Measurements from ENCODE around the gene C1QL4.
A peak's percentile ranks its signal among the peaks of the same experiment; 100 is the strongest.

The C1QL4 gene

DNA sequence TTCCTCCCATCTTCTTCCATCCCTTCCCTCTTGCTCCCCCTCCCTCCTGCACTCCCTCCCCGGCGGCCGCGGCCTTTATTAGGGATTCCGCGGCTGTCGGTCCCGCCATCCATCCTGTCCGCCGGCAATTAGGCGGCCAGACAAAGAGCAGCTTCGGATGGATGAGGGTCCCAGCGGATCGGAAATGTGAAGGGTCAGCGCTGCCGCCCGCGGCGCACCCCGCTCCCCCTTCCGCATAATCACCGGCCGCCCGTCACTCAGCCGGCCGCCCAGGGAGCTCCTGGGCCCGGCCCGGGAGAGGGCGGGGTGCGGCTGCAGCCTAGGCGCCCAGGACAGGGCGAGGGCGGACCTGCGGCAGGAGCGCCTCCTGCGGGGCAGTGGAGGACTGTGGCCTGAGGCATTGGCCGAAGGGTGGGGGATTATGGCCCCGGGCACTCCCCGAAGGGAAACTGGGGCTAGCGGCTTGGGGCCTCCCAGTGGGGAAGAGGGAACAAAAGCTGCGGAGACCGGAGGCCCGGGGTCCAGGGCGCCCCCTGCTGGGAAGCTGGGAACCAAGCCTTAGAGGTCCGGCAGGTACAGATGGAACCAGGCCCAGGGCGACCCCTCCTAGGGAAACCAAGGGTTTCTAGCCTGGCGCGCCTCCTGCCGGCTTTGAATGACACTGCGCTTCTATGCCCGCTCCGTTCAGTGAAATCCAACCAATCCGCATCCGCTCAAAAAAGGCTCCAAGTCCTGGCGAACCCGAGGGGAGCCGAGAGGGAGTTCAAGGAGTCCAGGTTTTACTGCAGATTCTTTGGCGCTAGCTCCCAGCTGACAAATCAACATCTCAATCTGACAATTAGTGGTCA is 5.3 kb upstream of the C1QL4 start:
- Histone ChIP-seq H3K27me3 (ENCODE audit: insufficient read depth, low read depth, severe bottlenecking) (peaks cover 57% of the 10 kb centered on the region), H3K9me3 (ENCODE audit: severe bottlenecking) (no peaks in the 10 kb centered on the region), H3K4me3 (ENCODE audit: low read depth, low read length) (peak overlapping the region; percentile 42)

DNA sequence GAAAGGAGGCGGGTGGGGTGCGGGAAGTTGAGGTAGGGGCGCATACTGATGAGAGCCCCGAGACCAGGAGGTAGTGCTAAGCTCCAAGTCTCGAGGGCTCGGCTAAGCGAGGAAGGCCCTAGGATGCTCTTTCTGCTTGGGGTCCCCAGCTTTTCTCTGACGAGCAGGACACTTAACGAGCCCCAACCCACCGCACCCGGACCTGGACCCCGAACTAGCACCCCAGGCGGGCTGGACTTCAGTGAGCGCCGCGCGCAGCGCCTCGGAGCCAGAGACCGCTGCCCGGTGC is 4.7 kb upstream of the C1QL4 start:
- TF ChIP-seq, protein P1, sequence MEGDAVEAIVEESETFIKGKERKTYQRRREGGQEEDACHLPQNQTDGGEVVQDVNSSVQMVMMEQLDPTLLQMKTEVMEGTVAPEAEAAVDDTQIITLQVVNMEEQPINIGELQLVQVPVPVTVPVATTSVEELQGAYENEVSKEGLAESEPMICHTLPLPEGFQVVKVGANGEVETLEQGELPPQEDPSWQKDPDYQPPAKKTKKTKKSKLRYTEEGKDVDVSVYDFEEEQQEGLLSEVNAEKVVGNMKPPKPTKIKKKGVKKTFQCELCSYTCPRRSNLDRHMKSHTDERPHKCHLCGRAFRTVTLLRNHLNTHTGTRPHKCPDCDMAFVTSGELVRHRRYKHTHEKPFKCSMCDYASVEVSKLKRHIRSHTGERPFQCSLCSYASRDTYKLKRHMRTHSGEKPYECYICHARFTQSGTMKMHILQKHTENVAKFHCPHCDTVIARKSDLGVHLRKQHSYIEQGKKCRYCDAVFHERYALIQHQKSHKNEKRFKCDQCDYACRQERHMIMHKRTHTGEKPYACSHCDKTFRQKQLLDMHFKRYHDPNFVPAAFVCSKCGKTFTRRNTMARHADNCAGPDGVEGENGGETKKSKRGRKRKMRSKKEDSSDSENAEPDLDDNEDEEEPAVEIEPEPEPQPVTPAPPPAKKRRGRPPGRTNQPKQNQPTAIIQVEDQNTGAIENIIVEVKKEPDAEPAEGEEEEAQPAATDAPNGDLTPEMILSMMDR (IDR thresholded peaks at IDR 0.05; ENCODE audit: low read depth, low read length) = no peak
- Histone ChIP-seq H3K27me3 (ENCODE audit: insufficient read depth, low read depth, severe bottlenecking) (peaks cover 53% of the 10 kb centered on the region), H3K4me3 (ENCODE audit: low read depth, low read length) (peak overlapping the region; percentile 42), H3K9me3 (ENCODE audit: severe bottlenecking) (no peaks in the 10 kb centered on the region), H3K36me3 (no peaks in the 10 kb centered on the region), H3K27ac (no peak overlapping the region)
- no peak for DNase-seq

More for the DNA sequence above, 5.3 kb upstream of the C1QL4 start:
- Histone ChIP-seq H3K27ac (no peak overlapping the region), H3K36me3 (no peaks in the 10 kb centered on the region)
- peak; percentile 95 for DNase-seq
- TF ChIP-seq, protein P1 (IDR thresholded peaks at IDR 0.05; ENCODE audit: low read depth, low read length) = peak; percentile 91

DNA sequence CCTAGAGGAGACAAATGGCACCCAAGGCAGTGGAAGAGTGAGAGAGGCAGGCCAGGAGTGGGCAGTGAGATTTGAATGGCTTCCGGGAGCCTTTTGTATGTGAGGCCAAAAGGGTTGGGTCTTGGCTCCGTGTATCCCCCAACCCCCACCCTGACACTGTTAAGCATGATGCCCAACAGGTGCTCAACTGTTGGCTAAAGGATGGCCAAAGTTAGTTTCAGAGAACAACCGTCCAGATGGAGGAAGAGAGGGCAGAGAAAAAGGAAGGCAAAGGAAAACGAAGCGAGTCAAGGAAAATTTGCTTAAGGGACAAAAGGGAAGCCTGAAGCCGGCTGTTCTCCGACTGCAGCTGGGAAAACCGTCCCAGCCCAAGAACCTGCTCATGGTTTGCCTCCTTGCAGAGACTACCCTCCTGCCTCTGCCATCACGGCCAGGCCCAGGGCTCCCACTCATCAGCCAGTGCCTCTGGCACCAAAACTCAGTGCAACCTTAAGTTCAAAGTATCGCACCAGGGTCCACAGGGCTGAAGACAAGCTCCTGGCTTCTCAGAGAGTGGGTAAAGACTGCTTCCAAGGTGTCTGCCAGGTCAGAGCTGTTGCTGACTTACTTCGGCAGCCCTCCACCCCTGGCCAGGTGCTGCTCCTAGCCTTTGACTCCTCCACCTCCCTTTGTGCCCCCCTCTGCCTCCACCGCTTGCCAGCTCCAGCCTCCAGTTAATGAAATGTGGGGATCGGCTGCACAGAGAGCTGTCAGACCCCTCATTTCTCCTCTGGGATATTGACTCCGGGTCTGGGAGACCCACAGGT is 4.2 kb upstream of the C1QL4 start:
- TF ChIP-seq, protein P1 (IDR thresholded peaks at IDR 0.05; ENCODE audit: low read depth, low read length) = no peak
- H3K4me3 ChIP-seq (ENCODE audit: low read depth, low read length) = no peak overlapping the region
- no peak overlapping the region for H3K27ac ChIP-seq
- H3K9me3 ChIP-seq (ENCODE audit: severe bottlenecking) = no peaks in the 10 kb centered on the region
- peaks cover 52% of the 10 kb centered on the region for H3K27me3 ChIP-seq (ENCODE audit: insufficient read depth, low read depth, severe bottlenecking)
- H3K36me3 ChIP-seq = no peaks in the 10 kb centered on the region
- DNase-seq = no peak

DNA sequence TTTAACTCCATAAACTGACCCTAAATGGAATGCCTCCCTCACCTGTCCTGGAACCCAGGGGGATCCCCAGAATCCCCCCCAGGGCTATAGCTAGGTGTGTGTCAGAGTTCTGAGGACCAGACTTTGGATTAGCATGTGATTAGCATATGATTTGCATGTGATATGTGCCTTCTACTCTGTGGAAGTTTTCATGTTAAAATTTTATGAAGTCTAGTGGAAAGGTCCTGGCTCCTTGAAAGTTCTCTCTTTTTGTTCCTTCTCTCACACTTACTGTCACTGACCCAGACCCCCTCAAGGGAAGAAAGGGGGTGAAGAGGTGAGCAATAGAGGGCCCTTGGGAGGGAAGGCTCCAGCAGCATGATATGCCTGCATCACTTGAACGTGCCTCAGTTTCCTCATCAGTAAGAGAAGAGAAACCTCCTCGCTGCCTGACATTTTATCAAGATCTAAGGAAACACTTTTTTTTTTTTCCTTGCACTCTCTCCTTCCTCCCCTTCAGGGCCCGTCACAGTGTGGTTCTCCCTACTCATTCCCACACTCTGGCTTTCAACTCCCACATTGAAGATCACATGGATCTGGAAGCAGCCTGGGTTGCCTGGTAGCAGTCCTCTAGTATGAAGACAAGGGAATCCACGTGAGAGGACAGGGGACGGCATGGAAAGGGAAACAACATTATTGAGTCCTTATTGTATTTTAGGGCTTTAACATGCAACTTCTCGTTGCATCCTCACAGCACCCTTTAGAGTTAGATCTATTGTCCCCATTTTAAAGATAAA is 3.3 kb upstream of the C1QL4 start:
- TF ChIP-seq, protein P1 (IDR thresholded peaks at IDR 0.05; ENCODE audit: low read depth, low read length) = no peak
- Histone ChIP-seq H3K9me3 (ENCODE audit: severe bottlenecking) (no peaks in the 10 kb centered on the region), H3K36me3 (no peaks in the 10 kb centered on the region), H3K27me3 (ENCODE audit: insufficient read depth, low read depth, severe bottlenecking) (peaks cover 43% of the 10 kb centered on the region), H3K4me3 (ENCODE audit: low read depth, low read length) (no peak overlapping the region), H3K27ac (no peak overlapping the region)
- no peak for DNase-seq

DNA sequence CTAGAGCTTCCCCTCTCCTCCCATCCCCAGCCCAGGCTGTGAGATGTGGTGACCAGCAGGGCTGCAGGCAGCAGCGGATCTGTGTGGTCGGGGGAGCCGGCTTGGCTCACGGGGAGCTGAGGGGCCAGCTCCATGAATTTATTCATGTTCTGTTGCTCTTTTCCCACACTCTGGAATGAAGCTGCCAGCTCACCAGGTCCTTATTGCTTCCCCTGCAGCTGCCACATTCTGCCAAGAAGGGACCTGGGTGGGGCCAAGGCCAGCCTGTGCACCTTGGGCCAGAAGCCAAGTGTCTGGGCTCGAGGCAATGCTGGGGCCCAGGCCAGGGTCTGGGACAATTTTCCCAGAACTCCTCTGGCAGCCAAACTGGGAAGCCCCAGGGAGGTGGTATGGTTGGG is 2.5 kb upstream of the C1QL4 start:
- Histone ChIP-seq H3K27me3 (ENCODE audit: insufficient read depth, low read depth, severe bottlenecking) (peaks cover 35% of the 10 kb centered on the region), H3K27ac (no peak overlapping the region), H3K9me3 (ENCODE audit: severe bottlenecking) (no peaks in the 10 kb centered on the region), H3K4me3 (ENCODE audit: low read depth, low read length) (no peak overlapping the region), H3K36me3 (no peaks in the 10 kb centered on the region)
- TF ChIP-seq, protein P1 (IDR thresholded peaks at IDR 0.05; ENCODE audit: low read depth, low read length) = no peak
- no peak for DNase-seq

Data from WERI-Rb-1 (cell line).